Activated T-helper 1 cell treated with Interleukin-2 at 50 U/mL for 16 hours (primary cell): Measurements from ENCODE around the gene CPNE1.

ENCODE experiments used
- DNase-seq: peaks from one replicate; pipeline ENCODE4 v3.0.0-alpha.2; 2020; ENCODE audit warnings: low read depth

CPNE1 gene

DNA sequence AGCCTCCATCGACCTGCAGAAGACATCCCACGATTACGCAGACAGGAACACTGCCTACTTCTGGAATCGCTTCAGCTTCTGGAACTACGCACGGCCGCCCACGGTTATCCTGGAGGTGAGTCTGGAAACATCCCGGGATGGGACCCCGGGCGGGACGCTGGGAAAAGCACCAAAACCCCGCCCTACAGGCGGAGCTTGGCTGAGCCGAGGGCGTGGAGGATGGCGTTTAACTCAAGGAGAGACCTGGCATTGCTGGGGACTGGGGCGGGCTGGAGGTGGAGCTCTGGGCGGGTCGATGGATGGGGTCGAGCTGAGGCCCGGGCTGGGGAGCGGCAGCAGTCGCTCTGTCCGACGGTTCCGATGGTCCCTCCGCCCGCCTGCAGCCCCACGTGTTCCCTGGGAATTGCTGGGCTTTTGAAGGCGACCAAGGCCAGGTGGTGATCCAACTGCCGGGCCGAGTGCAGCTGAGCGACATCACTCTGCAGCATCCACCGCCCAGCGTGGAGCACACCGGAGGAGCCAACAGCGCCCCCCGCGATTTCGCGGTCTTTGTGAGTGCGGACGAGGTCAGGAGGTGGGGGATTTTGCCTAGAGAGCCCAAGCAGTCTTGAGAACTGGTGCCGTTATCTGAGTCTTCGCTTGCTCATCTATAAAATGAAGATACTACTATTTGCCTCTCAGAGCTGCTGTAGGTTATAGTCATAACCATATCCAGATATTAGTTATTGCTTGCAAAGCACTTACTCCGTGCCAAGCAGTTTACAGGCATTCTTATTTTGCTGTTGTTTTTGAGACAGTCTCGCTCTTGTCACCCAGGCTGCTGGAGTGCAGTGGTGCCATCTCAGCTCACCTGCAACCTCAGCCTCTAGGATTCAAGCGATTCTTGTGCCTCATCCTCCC is 45.3 kb downstream of the CPNE1 start:
- peak; percentile 60 for DNase-seq

DNA sequence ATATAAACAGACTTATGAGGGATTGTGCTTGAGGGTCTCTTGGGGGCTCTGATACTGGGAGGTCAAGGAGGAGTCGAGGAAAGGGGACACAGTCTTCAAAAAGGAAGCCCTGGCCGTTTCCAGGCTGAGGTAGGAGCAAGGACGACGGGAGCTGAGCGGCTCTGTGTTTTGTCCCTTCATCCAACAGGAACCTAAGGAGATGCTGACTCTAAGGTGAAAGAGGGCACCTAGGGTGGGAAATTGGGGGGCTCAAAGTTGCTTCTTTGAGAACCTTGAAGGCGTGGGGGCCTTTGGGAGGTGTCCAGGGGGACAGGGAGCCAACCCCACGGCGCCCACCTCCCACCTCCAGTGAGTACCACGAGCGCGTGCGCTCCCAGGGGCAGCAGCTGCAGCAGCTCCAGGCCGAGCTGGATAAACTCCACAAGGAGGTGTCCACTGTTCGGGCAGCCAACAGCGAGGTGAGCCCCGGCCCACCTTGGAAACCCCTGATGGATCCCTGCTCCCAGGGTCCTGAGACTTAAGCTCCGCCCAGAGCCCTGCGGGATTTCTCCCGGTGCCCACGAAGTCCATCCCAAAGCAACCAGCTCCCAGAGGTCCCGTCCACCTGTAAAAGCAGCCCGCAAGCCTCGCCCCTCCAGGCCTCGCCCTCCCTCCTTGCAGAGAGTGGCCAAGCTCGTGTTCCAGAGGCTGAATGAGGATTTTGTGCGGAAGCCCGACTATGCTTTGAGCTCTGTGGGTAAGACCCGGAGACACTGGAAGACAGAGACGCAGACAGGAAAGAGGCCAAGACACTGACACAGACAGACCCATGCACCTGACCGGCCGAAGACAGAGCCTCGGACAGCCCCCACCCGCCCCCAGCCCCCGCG is 46.2 kb downstream of the CPNE1 start:
- no peak for DNase-seq

DNA sequence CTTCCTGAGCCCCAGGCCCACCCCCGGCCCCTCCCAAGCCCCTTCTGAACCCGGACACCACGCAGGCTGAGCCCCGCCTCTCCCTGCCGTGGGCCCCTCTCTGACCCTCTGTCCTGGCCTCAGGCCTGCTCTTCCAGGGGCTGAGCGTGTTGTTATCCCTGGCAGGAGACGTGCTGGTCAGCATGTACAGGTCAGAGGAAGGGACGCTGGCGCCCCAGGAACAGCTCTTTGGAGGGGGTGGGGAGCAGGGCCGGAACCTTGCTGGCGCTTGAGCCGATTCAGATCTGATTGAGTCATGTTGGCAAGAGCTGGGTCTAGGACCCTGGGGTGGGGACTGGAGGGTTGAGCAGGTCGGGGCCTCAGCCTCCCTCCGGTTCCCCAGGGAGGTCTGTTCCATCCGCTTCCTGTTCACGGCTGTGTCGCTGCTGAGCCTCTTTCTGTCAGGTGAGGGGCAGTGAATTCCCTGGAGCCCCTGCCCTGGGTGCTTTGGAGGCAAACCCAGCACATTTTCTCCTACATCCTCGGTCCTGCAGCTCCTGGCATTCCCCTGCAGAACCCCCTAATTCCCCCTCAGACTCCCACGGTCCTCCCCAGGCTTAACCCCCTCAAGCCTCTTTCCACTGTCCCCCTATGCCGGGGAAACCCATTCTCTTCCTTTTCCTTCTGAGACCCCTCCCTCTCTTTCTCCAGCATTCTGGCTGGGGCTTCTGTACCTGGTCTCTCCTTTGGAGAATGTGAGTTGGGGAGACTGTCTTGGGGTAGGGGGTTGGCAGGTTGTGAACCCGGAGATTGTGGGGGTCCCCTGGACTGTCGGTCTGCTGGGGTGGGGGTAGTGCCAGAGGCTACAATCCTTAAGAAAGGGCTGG is 47.1 kb downstream of the CPNE1 start:
- DNase-seq = no peak

DNA sequence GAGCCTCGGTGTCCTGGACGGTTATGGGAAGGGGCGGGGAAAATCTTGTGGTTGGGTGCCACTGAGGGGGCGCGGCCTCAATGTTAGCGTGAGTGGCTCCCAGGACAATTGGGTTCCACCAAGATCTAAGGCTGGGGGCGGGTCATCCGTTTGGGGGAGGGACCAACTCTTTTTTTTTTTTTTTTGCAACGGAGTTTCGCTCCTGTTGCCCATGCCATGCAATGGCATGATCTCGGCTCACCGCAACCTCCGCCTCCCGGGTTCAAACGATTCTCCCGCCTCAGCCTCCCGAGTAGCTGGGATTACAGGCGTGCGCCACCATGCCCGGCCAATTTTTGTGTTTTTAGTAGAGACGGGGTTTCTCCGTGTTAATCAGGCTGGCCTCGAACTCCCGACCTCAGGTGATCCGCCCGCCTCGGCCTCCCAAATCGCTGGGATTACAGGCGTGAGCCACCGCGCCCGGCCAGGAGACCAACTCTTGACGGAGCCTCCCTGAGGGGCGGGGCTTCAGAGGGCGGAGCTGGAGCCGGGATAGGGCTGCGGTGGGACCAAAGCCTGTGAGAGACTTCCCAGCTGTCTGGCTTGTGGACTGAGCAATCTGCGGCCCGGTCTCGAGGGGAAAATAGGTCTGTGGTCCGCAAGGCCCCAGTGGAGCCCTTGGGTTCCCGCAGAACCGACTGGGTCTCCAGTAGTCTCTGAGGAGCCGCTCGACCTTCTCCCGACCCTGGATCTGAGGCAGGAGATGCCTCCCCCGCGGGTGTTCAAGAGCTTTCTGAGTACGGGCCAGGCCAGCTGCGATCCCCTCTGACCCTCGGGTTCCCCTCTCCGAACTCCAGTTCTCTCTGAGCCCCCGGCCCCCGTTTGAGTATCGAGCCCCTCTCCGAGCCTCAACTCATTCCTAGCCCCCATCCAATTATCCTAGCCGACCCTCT is 48.0 kb downstream of the CPNE1 start:
- no peak for DNase-seq

DNA sequence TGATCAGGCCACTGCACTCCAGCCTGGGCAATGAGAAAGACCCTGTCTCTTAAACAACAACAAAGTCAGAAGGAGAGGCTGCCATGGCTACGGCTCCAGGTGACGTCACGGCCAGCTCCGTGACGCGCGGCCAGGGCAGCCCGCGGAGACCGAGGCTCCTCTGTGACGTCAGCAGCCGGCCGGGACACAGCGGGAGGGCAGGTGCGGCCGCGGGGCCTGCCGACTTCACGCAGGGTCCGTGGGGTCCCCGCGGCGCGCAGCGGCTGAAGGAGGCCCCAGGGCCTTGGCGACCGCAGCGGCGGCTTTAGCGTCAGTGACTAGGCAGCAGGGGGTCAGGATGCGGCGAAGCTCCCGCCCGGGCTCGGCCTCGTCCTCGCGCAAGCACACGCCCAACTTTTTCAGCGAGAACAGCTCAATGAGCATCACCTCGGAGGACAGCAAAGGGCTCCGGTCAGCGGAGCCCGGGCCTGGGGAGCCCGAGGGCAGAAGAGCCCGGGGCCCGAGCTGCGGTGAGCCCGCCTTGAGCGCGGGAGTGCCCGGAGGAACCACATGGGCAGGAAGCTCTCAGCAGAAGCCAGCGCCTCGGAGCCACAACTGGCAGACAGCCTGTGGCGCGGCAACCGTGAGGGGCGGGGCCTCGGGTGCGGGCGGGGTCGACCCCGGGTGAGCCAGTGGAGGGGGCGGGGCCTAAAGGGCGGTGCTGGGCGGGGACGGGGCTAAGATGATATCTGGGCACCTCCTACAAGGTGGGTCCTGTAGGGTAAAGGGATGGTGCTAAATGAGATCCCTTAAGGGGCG is 48.8 kb downstream of the CPNE1 start, which contains the start of gene SPAG4:
TSS of gene SPAG4 (plus strand) at position 163 of the 798 bp plus-strand sequence. CDS start at position 338, 175 bp downstream.
- DNase-seq = peak; percentile 100

DNA sequence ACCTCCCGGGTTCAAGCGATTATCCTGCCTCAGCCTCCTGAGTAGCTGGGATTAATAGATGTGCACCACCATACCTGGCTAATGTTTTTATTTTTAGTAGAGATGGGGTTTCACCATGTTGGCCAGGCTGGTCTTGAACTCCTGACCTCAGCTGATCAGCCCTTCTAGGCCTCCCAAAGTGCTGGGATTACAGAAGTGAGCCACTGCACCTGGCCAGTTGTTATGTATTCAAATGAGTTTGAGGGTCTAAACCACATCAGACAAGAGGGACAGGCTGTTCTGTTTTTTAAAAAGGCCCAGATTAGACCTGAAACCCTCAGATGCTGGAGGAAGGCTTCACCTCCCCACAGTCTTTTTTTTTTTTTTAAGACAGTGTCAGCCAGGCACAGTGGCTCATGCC is 53.2 kb downstream of the CPNE1 start:
- DNase-seq = no peak

DNA sequence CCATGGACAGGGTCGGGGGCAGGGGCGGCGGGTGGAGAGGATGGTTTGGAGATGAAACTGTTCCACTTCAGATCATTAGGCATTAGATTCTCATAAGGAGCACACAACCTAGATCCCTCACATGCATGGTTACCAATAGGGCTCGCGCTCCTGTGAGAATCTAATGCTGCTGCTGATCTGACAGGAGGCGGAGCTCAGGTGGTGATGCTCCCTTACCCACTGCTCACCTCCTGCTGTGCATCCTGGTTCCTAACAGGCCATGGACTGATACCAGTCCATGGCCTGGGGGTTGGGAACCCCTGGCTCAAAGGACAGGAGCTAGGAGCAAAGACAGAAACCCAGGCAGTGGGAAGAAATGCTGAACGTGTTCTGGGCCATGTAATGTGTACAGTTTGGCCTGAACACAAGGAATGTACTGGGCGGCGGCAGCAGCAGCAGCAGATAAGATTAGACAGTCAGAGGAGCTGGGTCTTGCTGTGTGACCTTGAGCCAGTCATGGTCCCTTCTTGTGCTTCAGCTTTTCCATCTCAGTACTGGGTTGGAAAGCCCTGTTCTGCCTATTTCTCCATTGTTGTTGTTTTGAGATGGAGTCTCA is 53.8 kb downstream of the CPNE1 start:
- no peak for DNase-seq

DNA sequence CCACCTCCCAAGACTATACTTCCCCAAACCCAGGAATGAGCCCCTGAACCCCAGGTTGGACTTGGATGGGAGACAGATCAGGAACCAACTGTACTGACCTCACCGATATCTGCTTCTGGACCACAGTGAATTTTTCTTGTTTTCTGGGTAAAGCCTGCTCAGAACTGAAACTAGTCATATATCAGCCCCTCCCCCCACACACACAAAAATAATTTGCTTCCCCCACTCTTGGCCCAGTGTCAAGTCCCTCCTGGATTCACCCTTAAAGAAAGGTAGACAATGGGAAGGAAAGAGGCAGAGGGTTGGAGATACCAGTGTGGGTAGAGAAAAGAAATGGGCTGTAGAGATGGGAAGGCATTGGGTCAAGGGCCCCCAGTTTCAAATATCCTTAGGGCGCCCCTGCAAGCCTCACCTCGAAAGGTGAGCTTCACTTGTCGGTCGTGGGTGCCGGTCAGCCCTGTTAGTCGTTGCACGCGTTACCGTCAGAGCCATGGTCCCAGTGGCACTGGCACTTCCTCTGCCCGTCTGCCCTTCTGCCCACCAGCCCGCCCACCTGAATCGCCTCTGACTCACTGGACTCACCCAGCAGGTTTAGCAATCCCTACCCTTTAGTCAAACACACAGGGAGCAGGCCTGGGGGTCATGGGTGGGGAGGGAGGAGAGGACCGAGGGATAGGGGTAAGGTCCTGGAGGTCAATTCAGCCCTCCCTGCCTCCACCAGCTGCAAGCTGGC is 57.5 kb downstream of the CPNE1 start:
- DNase-seq = no peak

DNA sequence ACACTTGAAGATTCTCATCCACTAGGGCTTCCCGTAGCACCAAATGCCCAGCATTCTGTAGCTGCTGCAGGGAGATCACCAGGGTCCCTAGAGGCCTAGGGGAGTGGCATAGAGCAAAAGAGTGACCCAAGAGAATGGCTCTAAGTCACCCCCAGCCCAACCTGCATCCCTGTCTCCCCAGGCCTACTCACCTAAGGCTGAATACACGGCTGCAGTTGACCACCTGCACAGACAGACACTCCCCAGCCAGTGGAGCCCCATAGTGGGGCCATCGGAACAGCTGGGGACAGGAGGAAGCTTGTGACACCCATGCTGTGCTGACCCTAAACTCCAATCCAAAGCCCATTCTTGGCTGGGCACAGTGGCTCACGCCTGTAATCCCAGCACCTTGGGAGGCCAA is 58.6 kb downstream of the CPNE1 start:
- no peak for DNase-seq

DNA sequence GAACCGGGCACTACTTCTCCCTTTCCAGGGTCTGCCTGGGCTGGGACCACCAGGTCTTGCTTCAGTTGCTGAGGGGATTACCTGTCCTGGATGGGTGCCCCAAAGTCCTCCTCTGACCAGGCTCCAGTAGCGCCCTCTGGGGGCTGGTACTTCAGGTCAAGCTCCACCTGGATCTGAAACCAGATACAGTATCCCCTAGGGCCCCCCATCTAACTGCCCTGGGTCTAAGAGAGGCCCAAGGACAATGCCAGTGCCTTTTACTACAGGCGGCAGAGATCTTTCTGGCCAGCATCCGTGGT is 60.3 kb downstream of the CPNE1 start:
- no peak for DNase-seq

DNA sequence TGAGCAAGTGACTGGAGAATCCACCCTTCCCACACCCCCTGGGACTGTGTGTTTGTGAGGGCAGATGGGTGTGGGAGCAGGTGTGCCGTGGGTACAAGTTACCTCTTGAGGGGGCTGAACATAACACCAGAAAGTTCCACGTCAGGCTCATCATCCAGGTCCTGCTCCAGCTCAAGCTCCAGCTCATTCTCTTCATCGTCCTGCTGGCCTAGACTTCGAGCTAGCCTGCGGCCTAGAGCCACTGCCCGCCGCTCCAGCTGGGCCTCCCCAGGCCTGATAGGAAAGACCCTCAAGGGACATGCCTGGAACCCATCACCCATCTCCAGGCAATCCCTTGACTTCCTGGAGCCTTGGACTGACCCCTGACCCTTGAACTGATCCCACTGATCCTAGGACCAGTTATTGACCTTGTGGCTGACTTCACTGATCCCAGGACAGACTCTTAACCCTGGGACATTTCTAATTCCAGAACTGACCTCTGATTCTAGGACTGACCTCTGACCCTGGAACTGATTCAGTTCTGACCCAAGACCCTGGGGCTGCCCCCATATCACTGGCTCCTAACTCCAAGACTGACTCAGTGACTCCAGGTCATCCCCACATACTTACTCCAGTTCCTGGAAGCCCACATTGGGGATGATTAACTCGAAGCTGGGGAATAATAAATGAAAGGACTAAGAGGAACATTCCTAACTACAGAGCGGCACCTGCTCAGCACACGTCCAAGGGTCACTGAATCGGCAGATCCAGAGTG is 60.8 kb downstream of the CPNE1 start:
- no peak for DNase-seq

DNA sequence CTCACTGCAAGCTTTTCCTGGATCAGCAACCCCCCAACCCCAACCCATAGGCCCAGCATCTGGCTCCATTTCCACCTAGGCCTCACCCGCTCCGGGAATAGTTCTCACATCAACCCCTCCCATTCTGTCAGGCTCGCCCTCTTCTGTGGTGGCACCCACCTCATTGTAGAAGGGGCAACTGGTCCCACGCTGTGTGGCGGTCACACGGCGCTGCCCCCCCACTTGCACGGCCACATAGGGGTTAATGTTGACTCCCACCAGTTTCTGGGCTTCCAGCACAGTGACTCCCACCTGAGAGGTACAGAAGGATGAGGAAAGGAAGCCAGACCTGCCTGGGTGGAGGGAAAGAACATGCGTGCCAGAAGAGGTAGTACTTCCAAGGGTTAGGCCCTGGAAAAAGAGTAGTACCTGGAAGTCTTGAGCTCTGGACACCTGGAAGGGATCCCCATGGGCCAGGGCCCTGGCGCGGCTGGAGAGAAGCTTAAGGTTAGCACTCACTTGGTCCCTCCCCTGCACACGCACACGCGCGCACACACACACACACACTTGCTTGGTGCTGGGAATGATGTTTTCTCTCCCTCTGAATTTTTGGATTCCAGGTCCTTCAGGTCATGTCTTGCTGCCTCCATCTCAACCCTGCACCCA is 61.7 kb downstream of the CPNE1 start:
- no peak for DNase-seq

DNA sequence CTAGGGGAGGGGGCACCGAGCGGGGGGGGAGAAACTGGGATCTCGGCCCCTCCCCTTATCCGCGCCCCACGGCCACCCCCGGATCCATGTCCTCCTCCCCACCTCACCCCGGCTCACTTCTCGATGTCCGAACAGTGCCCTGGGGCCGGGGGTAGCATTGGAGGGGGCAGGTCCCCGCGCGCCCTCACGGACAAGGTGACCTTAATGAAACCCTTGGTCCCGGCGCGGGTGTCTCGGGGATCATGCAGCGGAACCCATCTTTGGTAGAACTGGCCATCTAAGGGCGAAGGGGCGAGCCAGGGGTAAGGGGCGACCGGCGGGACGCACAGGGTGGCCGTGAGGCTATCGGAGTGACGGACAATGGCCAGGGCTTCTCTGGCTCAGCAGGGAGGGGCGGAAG is 62.7 kb downstream of the CPNE1 start:
- DNase-seq = no peak

DNA sequence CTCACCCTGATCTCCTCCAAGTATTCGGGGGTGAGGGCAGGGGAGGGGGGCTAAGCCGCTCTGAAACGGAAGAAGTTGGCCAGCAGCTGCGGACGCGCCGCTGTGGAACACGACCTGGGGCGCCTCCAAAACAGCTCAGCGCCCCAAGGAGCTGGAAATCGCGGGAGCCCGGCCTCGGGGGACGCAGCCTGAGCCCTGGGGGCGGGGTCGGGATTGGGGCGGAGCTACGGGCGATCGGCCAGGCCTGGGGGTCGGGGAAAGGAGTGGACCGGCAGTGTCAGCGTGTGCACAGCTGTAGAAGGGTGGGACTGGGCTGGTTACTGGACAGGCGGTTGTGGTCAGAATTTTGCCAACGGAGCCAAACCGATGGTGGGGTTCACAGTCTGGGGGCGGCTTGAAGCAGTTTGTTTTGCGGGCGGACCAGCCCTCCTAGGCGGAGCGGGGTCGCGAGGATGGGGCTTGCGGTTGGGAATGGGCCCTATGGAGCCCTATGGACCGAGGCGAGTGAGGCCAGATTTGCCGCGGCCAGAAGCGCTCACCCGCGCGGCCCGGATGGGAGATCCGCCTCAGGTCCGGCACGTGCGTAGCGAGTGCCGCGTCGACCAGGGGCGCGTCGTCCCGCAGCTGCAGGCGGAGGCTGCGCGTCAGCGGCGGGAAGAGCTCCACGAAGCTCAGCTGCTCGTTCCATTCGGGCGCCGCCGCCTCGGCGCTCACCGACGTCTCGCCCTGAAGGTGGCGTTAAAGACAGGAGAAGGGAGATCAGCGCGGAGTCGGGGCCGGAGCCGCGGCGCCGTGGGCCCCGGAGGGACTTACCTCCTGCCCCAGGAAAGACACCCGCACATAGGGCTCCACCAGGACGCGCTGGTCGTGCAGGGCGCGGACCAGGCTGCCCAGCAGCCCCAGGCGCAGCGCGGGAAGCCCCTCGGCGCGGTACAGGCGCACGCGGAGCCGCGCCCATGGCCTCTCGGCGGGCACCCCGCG is 63.4 kb downstream of the CPNE1 start:
- DNase-seq = peak; percentile 69

DNA sequence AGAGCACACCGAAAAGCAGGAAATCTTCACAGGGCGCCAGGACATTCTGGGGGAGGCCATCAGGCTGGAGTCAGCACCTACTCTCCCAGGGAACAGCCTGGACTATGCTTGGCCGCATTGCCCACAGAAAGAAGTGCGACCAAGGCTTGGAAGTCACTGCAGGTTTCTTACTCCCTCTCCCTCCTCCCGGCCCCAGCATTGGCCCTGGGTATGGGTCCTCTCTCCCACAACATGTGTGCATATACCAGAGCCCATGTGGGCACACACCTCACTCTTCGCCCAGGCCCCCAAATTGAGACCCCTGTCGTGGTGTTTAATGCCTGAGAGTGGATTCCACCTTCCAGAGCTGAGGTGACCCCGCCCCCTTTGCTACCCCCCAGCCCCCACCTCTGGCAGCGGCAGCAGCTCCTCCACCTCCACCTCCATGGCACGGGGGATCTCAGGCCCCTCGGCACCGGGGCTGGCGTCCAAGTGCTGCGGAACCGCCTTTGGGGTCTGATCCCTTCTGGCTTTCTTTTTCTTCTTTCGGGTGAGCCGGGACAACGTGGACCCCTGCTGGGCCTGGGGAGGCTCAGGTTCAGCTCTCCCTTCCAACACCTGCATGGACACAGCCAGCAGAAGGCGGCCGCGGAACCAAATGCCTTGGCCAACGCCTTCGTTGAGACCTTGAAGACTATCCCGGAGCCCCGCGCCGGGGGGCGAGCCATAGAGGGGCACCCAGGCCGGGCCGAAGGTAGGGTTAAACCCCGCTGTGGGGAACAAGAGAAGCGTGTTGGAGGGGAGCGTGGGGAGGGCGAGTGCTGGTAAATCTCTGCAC is 64.3 kb downstream of the CPNE1 start:
- no peak for DNase-seq

DNA sequence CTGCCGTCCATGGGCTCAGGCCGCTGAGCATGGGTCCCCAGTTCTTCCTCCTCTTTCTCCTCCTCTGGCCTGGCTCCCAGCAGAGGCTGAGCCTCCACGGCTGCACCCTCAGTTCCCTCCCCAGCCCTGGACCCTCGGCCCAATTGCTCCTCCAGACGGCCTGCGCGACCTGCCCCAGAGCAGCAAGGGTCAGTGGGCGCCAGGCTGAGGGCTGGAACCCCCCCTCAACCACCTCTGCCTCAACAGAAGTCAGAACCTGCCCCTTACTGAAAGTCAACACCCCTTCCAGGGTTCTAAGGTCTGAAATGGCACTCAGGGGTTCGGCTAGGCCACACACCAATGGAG is 65.0 kb downstream of the CPNE1 start:
- DNase-seq = no peak
